ENCODE data around the gene SNN.

- TF ChIP-seq CTCF (IDR thresholded peaks at IDR 0.05; ENCODE audit: low read length) (no peak), EZH2 (IDR thresholded peaks at IDR 0.05; ENCODE audit: borderline replicate concordance, low read length) (no peak)
Observed at GRCh38 chr16:11675561-11676511, 7.6 kb downstream of the SNN start.
